ENCODE data around the gene KIF13A.
"Not testable (repeated sequence)": the region's sequence is repeated elsewhere in the genome, so short reads cannot be mapped to it uniquely, and the experiment has no call there.

KIF13A gene

GRCh38 chr6:17740559-17741220 is 246.7 kb downstream of the KIF13A start:
- H3K4me3 ChIP-seq (ENCODE audit: low read length) = no peak overlapping the region
- TF ChIP-seq CTCF (conservative IDR thresholded peaks at IDR 0.05; ENCODE audit: low read depth, low read length) = no peak
- no peak for DNase-seq (ENCODE audit: low read depth)

GRCh38 chr6:17737704-17738252 is 249.7 kb downstream of the KIF13A start:
- no peak overlapping the region for H3K4me3 ChIP-seq (ENCODE audit: low read length)
- no peak for TF ChIP-seq CTCF (conservative IDR thresholded peaks at IDR 0.05; ENCODE audit: low read depth, low read length)
- no peak for DNase-seq (ENCODE audit: low read depth)

- DNase-seq (ENCODE audit: low read depth) = not testable (repeated sequence)
Observed at GRCh38 chr6:17735311-17735710, 252.1 kb downstream of the KIF13A start.

GRCh38 chr6:17730078-17730704 is 257.2 kb downstream of the KIF13A start:
- TF ChIP-seq CTCF (conservative IDR thresholded peaks at IDR 0.05; ENCODE audit: low read depth, low read length) = no peak
- no peak for DNase-seq (ENCODE audit: low read depth)
- H3K4me3 ChIP-seq (ENCODE audit: low read length) = no peak overlapping the region

More at GRCh38 chr6:17735311-17735710, 252.1 kb downstream of the KIF13A start:
- H3K4me3 ChIP-seq (ENCODE audit: low read length) = not testable (repeated sequence)

GRCh38 chr6:17729223-17730077 is 258.0 kb downstream of the KIF13A start:
- no peak for TF ChIP-seq CTCF (conservative IDR thresholded peaks at IDR 0.05; ENCODE audit: low read depth, low read length)
- no peak overlapping the region for H3K4me3 ChIP-seq (ENCODE audit: low read length)
- DNase-seq (ENCODE audit: low read depth) = no peak

- TF ChIP-seq CTCF (conservative IDR thresholded peaks at IDR 0.05; ENCODE audit: low read depth, low read length) = no peak
- no peak overlapping the region for H3K4me3 ChIP-seq (ENCODE audit: low read length)
- DNase-seq (ENCODE audit: low read depth) = no peak
Observed at GRCh38 chr6:17728551-17729222, 258.7 kb downstream of the KIF13A start.

GRCh38 chr6:17725083-17725482 is 262.4 kb downstream of the KIF13A start:
- no peak for TF ChIP-seq CTCF (conservative IDR thresholded peaks at IDR 0.05; ENCODE audit: low read depth, low read length)
- DNase-seq (ENCODE audit: low read depth) = no peak
- H3K4me3 ChIP-seq (ENCODE audit: low read length) = no peak overlapping the region
